ENCODE measurements around the gene RBMS1. TPM values are rescaled to one million over a fixed set of nuclear protein-coding genes. Genes with fewer than 3 reads are reported as not detected.

The RBMS1 gene
- polyA plus RNA-seq, 1 donor (not counting 4 experiments of a cell fraction or from before 2014, with no cell fraction given), result 89.1 TPM

DNA sequence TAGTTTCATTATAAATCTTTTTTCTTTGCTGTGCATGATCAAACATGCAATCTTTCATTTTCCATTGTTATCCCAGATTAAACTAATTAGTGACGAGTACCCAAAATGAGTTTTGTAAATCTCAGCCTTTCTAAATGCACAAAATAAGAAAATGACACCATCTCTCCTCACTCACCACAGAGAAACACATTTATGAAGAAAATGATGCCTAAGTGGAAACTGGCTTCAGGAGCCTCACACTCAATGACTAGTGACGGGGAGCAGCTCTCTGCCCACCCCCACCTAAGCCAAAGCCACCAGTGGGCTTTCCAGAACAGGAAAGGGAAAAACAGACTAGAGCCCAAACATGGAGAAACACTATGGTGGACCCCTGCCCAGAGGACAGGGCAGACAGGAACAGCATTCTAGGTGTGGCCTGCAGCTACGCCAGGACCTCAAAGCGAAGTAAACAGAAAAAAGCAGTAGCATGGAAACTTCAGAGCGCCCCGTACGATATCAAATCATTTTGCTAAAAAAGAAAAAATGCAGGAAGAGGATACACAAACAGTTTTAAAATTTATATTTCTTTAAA, 113.5 kb downstream of the RBMS1 start:
- peaks cover 32% of the 10 kb centered on the region for H3K4me1 ChIP-seq (ENCODE audit: control insufficient read depth, extremely low read depth, insufficient read depth, low read length)
- no peak overlapping the region for H3K9ac ChIP-seq (ENCODE audit: control insufficient read depth, extremely low read depth, insufficient read depth, low read length)
- no peaks in the 10 kb centered on the region for H3K27me3 ChIP-seq (ENCODE audit: control insufficient read depth, extremely low read depth, insufficient read depth, low read length)
- peaks cover 94% of the 10 kb centered on the region for H3K79me2 ChIP-seq (ENCODE audit: control insufficient read depth, insufficient read depth, low read length)
- dilution Hi-C loops (cut with MboI; ENCODE audit: extremely low pct_ligation_motif_present, low sequenced_read_pairs), result no loop called here
- DNase-seq (ENCODE audit: low read depth, low spot score) (no peak), FAIRE-seq (no peak)
- no peak overlapping the region for H2AFZ ChIP-seq (ENCODE audit: control insufficient read depth, low read length)
- no peak overlapping the region for H3K4me3 ChIP-seq (ENCODE audit: control insufficient read depth in 2 of 3, extremely low read depth in 1 of 3, insufficient read depth in 2 of 3, low read depth in 1 of 3, low read length in 3 of 3)
- TF ChIP-seq CTCF (optimal IDR thresholded peaks at IDR 0.05 in 1 of 3, IDR thresholded peaks at IDR 0.05 in 1 of 3, conservative IDR thresholded peaks at IDR 0.05 in 1 of 3; ENCODE audit: extremely low read depth in 1 of 3, insufficient read depth in 2 of 3, low read length in 3 of 3) (no peak), EZH2 (IDR thresholded peaks at IDR 0.05; ENCODE audit: low read length) (no peak)
- H3K36me3 ChIP-seq (ENCODE audit: control insufficient read depth in 2 of 2, extremely low read depth in 1 of 2, insufficient read depth in 2 of 2, low read length in 2 of 2), result peaks cover 0 to 7% of the 10 kb centered on the region in 2 experiments
- H3K9me3 ChIP-seq (ENCODE audit: control insufficient read depth, low read depth, low read length), result no peaks in the 10 kb centered on the region
- no peak overlapping the region for H3K4me2 ChIP-seq (ENCODE audit: control insufficient read depth, extremely low read depth, insufficient read depth, low read depth, low read length)
- no peak overlapping the region for H3K27ac ChIP-seq (ENCODE audit: control insufficient read depth, insufficient read depth, low read length)
- H3K9me1 ChIP-seq (ENCODE audit: control insufficient read depth, extremely low read depth, insufficient read depth, low read length), result peaks cover 3% of the 10 kb centered on the region
- H4K20me1 ChIP-seq (ENCODE audit: control insufficient read depth, extremely low read depth, insufficient read depth, low read length), result no peaks in the 10 kb centered on the region

DNA sequence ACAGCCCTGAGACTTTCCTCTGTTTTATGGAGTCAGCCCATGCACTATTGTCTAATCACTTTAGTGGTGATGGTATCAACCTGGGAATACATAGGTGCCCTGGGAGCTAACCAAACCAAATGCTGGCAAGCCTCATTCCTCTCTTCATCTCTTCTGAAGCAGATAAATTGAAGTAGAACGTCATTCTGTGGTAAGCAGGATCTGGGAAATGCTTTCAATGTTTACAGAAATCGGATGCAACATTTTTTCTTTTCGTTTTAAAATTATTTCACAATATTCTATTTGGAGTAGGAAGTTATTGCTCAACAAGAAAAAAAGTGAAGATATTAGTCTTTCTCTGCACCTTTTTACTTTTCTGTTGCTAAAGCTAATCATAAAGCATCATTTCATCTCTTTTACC, 114.2 kb downstream of the RBMS1 start:
- Histone ChIP-seq H3K9me3 (ENCODE audit: control insufficient read depth, low read depth, low read length) (no peaks in the 10 kb centered on the region), H3K36me3 (ENCODE audit: control insufficient read depth in 2 of 2, extremely low read depth in 1 of 2, insufficient read depth in 2 of 2, low read length in 2 of 2) (peaks cover 0 to 7% of the 10 kb centered on the region in 2 experiments), H3K4me2 (ENCODE audit: control insufficient read depth, extremely low read depth, insufficient read depth, low read depth, low read length) (no peak overlapping the region), H3K27me3 (ENCODE audit: control insufficient read depth, extremely low read depth, insufficient read depth, low read length) (no peaks in the 10 kb centered on the region), H3K9ac (ENCODE audit: control insufficient read depth, extremely low read depth, insufficient read depth, low read length) (no peak overlapping the region), H3K4me1 (ENCODE audit: control insufficient read depth, extremely low read depth, insufficient read depth, low read length) (peaks cover 34% of the 10 kb centered on the region), H3K79me2 (ENCODE audit: control insufficient read depth, insufficient read depth, low read length) (peaks cover 94% of the 10 kb centered on the region), H4K20me1 (ENCODE audit: control insufficient read depth, extremely low read depth, insufficient read depth, low read length) (no peaks in the 10 kb centered on the region), H3K27ac (ENCODE audit: control insufficient read depth, insufficient read depth, low read length) (no peak overlapping the region), H3K9me1 (ENCODE audit: control insufficient read depth, extremely low read depth, insufficient read depth, low read length) (peaks cover 3% of the 10 kb centered on the region), H2AFZ (ENCODE audit: control insufficient read depth, low read length) (no peak overlapping the region), H3K4me3 (ENCODE audit: control insufficient read depth in 2 of 3, extremely low read depth in 1 of 3, insufficient read depth in 2 of 3, low read depth in 1 of 3, low read length in 3 of 3) (no peak overlapping the region)
- no peak for TF ChIP-seq EZH2 (IDR thresholded peaks at IDR 0.05; ENCODE audit: low read length)
- no peak for TF ChIP-seq CTCF (optimal IDR thresholded peaks at IDR 0.05 in 1 of 3, IDR thresholded peaks at IDR 0.05 in 1 of 3, conservative IDR thresholded peaks at IDR 0.05 in 1 of 3; ENCODE audit: extremely low read depth in 1 of 3, insufficient read depth in 2 of 3, low read length in 3 of 3)
- no peak for DNase-seq (ENCODE audit: low read depth, low spot score)
- FAIRE-seq, result no peak
- dilution Hi-C loops (cut with MboI; ENCODE audit: extremely low pct_ligation_motif_present, low sequenced_read_pairs), result no loop called here

Measured in keratinocyte (primary cell).